ENCODE measurements around the gene CD300H. TPM values are rescaled to one million over a fixed set of nuclear protein-coding genes. Genes with fewer than 3 reads are reported as not detected.

CD300H gene
- total RNA-seq, 1 experiment from 2014 or later = not detected

Other genes starting within 250 kb of the CD300H start
- 0.12 TPM in 1 of 2 replicates, not detected in the other for gene KIF19, start 241.3 kb downstream of the CD300H start, total RNA-seq (2014; rRNA removed; shearing (Covaris generic))
- gene BTBD17, start 205.6 kb downstream of the CD300H start, total RNA-seq (2014; rRNA removed; shearing (Covaris generic)) = not detected in 2 replicates
- not detected in 2 replicates for gene GPR142, start 200.0 kb downstream of the CD300H start, total RNA-seq (2014; rRNA removed; shearing (Covaris generic))
- 39.3 and 53.5 TPM in 2 replicates for gene GPRC5C, start 135.4 kb downstream of the CD300H start, total RNA-seq (2014; rRNA removed; shearing (Covaris generic))
- gene CD300A, start 100.9 kb downstream of the CD300H start, total RNA-seq (2014; rRNA removed; shearing (Covaris generic)) = not detected in 2 replicates
- not detected in 2 replicates for gene CD300LB, start 36.0 kb downstream of the CD300H start, total RNA-seq (2014; rRNA removed; shearing (Covaris generic))
- 1.2 TPM in 1 of 2 replicates, not detected in the other for gene CD300C, start 21.4 kb downstream of the CD300H start, total RNA-seq (2014; rRNA removed; shearing (Covaris generic))
- not detected in 2 replicates for gene CD300LD, start 24.8 kb upstream of the CD300H start, total RNA-seq (2014; rRNA removed; shearing (Covaris generic))
- not detected in 2 replicates for gene CD300E, start 56.2 kb upstream of the CD300H start, total RNA-seq (2014; rRNA removed; shearing (Covaris generic))
- gene CD300LF, start 145.4 kb upstream of the CD300H start, total RNA-seq (2014; rRNA removed; shearing (Covaris generic)) = not detected in 2 replicates
- gene RAB37, start 169.7 kb upstream of the CD300H start, total RNA-seq (2014; rRNA removed; shearing (Covaris generic)) = not detected in 2 replicates
- gene NHERF1, start 181.1 kb upstream of the CD300H start, total RNA-seq (2014; rRNA removed; shearing (Covaris generic)) = 38.1 and 44.8 TPM in 2 replicates
- 30.0 and 31.1 TPM in 2 replicates for gene NAT9, start 208.8 kb upstream of the CD300H start, total RNA-seq (2014; rRNA removed; shearing (Covaris generic))